Epithelial cell of proximal tubule (primary cell): ENCODE data around the gene ZNF776. TPM values are rescaled to one million over a fixed set of nuclear protein-coding genes. Genes with fewer than 3 reads are reported as not detected.

Experiments
- DNase-seq: peaks from one replicate; pipeline ENCODE4 v3.0.0-alpha.2; 2011; ENCODE audit warnings: low read depth
- H3K4me3 ChIP-seq: 2 replicates; pipeline ENCODE4 v1.5.1; 2011; ENCODE audit warnings: low read depth, mild to moderate bottlenecking, low read length
- total RNA-seq: library from RNA; depleted of rRNA; stranded (reverse); fragments of >200 nt; gene quantifications from 2 replicates; pipeline ENCODE4 v1.2.3, GENCODE V29; 2015
- TF ChIP-seq, protein P1 (sequence below): conservative IDR thresholded peaks from 2 replicates; pipeline ENCODE4 v1.5.1; 2012; ENCODE audit warnings: low read depth, mild to moderate bottlenecking, low read length

The ZNF776 gene
- total RNA-seq, 1 donor from 2014 or later = 8.6 TPM

DNA sequence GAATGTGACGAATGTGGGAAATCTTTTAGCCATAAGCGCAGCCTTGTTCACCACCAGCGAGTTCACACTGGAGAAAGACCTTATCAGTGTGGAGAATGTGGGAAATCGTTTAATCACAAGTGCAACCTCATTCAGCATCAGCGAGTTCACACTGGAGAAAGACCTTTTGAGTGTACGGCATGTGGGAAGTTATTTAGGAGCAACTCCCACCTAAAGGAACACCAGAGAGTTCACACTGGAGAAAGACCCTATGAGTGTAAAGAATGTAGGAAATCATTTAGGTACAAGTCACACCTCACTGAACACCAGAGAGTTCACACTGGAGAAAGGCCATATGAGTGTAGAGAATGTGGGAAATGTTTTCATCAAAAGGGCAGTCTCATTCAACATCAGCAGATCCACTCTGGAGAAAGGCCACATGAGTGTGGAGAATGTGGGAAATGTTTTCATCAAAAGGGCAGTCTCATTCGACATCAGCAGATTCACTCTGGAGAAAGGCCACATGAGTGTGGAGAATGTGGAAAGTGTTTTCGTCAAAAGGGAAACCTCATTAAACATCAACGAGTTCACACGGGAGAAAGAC, 7.6 kb downstream of the ZNF776 start:
- no peak overlapping the region for H3K4me3 ChIP-seq
- TF ChIP-seq, protein P1, sequence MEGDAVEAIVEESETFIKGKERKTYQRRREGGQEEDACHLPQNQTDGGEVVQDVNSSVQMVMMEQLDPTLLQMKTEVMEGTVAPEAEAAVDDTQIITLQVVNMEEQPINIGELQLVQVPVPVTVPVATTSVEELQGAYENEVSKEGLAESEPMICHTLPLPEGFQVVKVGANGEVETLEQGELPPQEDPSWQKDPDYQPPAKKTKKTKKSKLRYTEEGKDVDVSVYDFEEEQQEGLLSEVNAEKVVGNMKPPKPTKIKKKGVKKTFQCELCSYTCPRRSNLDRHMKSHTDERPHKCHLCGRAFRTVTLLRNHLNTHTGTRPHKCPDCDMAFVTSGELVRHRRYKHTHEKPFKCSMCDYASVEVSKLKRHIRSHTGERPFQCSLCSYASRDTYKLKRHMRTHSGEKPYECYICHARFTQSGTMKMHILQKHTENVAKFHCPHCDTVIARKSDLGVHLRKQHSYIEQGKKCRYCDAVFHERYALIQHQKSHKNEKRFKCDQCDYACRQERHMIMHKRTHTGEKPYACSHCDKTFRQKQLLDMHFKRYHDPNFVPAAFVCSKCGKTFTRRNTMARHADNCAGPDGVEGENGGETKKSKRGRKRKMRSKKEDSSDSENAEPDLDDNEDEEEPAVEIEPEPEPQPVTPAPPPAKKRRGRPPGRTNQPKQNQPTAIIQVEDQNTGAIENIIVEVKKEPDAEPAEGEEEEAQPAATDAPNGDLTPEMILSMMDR = no peak
- DNase-seq = no peak

DNA sequence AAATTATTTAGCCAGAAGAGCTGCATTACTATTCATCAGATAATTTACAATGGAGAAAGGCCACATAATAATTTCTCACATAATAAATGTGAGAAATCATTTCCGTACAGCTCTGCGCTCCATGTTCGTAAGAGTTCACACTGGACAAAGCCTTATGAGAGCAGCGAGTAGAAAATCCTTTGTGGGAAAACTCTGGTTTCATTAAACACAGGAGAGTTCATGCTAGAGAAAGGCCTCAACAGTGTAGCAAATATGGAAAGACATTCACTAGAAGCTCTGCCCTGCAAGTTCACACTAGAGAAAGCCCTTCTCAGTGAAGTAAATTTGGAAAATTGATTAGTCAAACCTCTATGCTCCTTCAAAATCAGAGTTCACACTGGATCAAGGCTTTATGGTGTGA, 8.4 kb downstream of the ZNF776 start:
- H3K4me3 ChIP-seq = no peak overlapping the region
- DNase-seq = no peak
- TF ChIP-seq, protein P1 = no peak

DNA sequence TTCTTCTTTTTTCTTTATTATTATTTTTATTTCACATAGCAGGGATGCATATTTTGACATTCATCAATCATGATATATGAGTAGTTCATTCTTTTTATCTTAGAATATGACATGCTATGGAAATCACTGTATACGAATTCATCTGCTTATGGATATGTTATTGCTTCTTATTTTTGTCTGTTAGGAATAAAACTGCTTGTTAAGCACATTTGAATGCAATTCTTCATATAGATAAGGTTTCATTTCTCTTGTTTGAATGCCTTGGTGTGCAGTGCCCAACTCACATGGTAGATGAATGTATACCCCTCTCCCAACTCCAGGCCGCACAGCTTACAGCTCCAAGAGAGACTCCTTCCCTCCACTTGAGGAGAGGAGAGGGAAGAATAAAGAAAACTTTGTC, 11.3 kb downstream of the ZNF776 start:
- TF ChIP-seq, protein P1 = no peak
- no peak overlapping the region for H3K4me3 ChIP-seq
- DNase-seq = no peak

DNA sequence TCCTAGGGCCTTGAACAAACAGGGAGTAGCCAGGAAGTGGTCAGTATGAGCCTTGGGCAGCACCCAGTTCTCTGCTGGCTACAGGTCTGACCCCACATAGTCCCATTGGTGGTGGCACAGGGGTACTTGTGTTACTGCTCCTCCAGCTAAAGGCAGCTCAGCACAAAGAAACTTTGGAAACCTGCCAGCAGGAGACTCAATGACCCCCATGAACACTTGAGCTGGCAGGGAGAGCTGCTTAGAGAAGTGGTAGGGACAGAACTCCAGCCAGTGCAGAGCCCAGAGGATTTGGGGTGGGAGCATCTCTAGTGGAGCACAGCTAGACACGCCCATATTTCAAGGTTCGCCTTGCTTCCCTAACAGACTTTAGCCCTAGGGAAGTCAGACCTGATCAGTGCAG, 12.5 kb downstream of the ZNF776 start:
- no peak overlapping the region for H3K4me3 ChIP-seq
- no peak for DNase-seq
- TF ChIP-seq, protein P1 = no peak

DNA sequence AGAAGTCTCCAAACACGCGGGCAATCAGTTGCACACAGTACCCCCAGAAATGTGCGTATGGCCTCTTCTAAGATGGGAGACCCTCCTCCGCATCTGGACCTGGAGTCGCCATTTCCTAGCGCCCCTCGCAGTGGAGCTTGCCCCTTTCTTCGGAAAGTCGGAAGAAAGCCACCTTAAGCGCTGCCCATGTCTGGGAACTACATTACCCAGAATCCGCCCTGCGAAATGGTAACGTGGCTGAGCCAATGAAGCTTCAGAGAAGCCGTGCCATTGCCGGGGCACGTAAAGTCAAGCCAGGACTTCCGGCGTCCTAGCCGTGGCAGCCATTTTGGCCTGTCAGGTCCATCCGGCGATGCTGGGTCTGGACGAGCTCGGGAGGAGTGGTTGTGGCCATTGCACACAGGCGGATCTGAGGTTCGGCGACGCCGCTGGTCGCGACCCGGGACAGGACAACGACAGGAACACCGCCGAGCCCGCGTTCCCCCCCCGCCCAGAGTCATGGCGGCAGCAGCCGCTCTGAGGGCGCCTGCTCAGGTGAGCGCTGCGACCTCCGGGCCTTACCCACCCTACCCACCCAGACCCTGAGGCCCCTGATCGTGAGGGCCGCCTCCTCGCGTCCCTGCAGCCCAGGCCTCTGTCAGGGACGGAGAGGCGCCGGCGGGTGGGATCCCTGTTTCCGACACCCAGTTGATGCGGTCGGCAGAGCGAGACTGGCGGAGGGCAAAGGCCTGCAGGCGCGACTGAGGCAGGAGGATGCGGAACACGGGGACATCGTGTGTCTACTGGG, 22.9 kb downstream of the ZNF776 start, which contains the start of gene ZNF586:
TSS of gene ZNF586 (plus strand) at position 332 of the 787 bp plus-strand sequence. CDS start at position 499, 167 bp downstream.
- TF ChIP-seq, protein P1 = no peak
- peak within 1 kb of the TSS; percentile 82 for H3K4me3 ChIP-seq
- peak; percentile 52 for DNase-seq

GRCh38 chr19:57771417-57771816, 24.8 kb downstream of the ZNF776 start:
- DNase-seq = no peak
- TF ChIP-seq, protein P1 = no peak
- H3K4me3 ChIP-seq = no peak overlapping the region
